Smooth muscle cell of trachea (primary cell): Measurements from ENCODE around the gene SEMA6D. TPM values are rescaled to one million over a fixed set of nuclear protein-coding genes. Genes with fewer than 3 reads are reported as not detected.

Experiments used
- total RNA-seq: library from RNA; depleted of rRNA; stranded (reverse); fragments of >200 nt; gene quantifications from 2 replicates; pipeline ENCODE4 v1.2.1, GENCODE V29; 2014

SEMA6D gene
- 6.6 and 11.5 TPM in 2 replicates for total RNA-seq

DNA sequence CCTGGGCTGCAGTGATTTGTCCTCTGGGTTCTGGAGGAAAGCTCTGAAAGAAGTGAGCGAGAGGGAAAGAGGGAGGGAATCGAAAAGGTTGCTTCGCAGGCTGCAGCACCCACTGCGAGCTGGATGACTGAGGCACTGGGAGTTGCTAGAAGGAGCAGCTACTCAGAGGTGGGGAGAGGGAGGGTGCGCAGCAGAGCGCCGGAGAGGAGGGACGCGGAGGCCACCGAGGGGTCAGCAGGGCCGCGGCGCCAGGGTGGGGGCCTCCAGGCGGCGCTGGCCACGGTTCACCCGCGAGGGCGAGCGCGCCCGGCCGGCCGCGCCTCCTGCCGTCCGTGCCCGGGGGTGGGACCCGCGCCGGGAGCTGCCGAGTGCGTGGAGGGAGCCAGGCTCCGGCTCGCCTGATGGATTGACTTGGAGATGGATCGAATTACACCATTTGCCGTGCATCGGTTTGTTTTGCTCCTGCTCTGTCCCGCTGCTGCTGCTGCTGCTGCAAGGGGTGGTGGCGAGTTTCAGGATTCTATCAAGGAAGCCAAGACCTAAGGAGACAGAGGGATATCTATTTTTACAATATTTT is at the start of gene SEMA6D:
Gene SEMA6D (plus strand): TSS at position 470 of the 577 bp plus-strand sequence. CDS start 42,294 bp downstream, outside the sequence.

